ENCODE measurements around the gene PAK4.
"Not testable (repeated sequence)": the region's sequence is repeated elsewhere in the genome, so short reads cannot be mapped to it uniquely, and the experiment has no call there.

The PAK4 gene

GRCh38 chr19:39100500-39101166, 25.0 kb upstream of the PAK4 start:
- DNase-seq = no peak

GRCh38 chr19:39103151-39103550, 22.4 kb upstream of the PAK4 start:
- DNase-seq = no peak

GRCh38 chr19:39104186-39104596, 21.4 kb upstream of the PAK4 start:
- no peak for DNase-seq

DNA sequence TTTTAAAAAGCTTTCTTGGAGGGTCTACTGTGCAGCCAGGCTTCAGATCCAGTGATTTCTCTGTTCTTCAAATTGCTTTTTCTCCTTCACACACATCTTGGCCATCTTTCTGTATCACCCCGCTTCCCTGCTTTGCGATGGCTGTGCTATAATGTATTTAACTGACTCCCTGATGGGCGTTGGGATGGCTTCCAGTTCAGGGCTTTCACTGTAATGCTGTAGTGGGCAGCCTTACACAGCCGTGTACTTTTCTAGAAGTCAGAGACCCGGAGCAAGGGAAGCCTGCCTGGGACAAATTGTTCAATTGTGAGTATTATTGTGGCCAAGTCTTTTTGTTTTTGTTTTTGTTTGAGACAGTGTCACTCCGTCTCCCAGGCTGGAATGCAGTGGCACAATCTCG, 19.4 kb upstream of the PAK4 start:
- DNase-seq = no peak

DNA sequence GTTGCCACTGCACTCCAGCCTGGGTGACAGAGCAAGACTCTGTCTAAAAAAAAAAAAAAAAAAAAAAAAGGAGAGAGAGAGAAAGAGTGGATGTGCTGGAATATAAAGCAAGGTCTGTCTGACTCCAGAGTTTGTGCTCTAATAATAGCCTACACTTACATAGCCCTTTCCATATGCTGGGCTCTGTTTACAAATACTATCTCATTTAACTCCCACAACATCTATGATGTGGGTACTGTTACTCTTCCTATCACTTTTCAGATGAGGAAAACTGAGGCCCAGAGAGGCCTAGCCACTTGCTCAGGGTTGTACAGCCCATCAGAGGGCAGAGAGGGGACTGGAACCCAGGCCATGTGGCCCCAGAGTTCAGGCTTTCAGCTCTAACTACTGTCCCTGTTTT, 15.9 kb upstream of the PAK4 start:
- DNase-seq = no peak

DNA sequence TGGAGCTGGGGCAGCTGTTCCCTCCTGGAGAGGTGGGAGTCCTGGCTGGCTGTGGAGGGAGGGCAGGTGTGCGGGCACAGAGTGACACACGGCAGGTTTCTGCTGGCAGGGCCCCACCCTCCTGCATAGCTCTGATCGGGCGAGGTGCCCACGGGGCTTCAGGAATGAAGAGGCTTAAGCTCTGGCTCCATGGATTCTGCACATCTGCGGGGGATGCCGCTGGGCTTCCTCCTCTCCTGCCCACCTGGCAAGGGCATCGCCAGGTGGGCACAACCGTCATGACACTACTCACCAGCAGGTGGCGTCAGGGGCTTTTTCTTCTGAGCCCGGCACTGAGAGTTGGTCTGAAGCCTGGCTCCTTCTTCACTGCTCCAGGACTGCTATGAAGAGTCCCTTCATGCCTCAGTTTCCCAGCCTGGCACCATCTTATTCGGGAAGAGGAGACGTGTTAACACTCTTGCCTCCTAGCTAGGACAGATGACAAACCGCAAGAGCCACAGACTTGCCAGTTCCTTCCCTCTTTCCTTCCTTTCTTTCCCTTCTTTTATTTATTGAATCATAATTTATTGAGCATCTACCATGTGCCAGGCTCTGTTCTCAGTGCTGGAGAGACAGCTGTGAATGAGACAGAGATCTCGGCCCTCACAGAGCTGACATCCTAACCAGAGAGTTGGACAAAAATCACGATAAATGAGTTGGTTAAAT, 15.2 kb upstream of the PAK4 start:
- DNase-seq = peak; percentile 68

GRCh38 chr19:39111593-39112199, 13.9 kb upstream of the PAK4 start:
- DNase-seq = no peak

GRCh38 chr19:39112338-39112890, 13.2 kb upstream of the PAK4 start:
- DNase-seq = no peak

- no peak for DNase-seq
Measured at GRCh38 chr19:39113199-39113598, 12.4 kb upstream of the PAK4 start.

DNA sequence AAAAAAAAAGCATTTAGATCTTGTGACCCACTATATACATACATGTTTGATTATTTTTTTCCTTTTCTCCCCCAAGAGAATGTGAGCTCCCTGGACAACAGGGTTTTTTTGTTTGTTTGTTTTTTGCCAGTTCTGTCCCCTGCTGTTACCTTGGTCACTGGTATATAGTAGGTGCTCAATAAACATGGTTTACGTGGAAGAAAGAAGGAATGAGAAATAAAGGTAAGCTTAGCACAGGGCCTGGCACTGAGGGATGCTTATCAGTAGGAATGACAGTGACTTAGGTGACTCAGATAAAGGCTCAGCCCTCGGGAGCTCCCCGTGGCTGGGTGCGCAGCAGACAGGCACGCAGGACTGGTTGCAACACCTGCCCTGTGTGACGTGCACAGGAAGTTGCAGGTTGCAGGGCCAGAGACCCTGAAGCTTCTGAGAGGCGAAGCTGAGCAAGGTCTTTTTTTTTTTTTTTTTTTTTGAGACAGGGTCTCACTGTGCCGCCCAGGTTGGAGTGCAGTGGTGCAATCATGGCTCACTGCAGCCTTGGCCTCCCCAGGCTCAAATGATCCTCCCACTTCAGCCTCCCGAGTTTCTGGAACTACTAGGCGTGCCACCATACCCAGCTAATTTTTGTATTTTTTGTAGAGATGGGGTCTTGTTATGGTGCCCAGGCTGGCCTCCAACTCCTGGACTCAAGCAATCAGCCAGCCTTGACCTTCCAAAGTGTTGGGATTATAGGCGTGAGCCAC, 10.3 kb upstream of the PAK4 start:
- no peak for DNase-seq

DNA sequence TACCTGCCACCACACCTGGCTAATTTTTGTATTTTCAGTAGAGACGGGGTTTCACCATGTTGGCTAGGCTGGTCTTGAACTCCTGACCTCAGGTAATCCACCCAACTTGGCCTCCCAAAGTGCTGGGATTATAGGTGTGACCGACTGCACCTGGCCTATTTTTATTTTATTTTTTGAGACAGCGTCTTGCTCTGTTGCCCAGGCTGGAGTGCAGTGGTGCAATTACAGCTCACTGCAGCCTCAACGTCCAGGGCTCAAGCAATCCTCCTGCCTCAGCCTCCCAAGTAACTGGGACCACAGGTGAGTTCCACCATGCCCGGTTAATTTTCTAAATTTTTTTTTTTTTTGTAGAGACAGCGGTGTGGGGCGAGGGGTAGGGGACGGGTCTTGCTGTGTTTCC, 8.6 kb upstream of the PAK4 start:
- not testable (repeated sequence) for DNase-seq

- DNase-seq = no peak
Measured at GRCh38 chr19:39119830-39120229, 5.8 kb upstream of the PAK4 start.

GRCh38 chr19:39122934-39123731, 2.5 kb upstream of the PAK4 start:
- DNase-seq = no peak

GRCh38 chr19:39124136-39124764, 1.3 kb upstream of the PAK4 start:
- no peak for DNase-seq

GRCh38 chr19:39125199-39125553, 410 bp upstream of the PAK4 start:
- no peak for DNase-seq

DNA sequence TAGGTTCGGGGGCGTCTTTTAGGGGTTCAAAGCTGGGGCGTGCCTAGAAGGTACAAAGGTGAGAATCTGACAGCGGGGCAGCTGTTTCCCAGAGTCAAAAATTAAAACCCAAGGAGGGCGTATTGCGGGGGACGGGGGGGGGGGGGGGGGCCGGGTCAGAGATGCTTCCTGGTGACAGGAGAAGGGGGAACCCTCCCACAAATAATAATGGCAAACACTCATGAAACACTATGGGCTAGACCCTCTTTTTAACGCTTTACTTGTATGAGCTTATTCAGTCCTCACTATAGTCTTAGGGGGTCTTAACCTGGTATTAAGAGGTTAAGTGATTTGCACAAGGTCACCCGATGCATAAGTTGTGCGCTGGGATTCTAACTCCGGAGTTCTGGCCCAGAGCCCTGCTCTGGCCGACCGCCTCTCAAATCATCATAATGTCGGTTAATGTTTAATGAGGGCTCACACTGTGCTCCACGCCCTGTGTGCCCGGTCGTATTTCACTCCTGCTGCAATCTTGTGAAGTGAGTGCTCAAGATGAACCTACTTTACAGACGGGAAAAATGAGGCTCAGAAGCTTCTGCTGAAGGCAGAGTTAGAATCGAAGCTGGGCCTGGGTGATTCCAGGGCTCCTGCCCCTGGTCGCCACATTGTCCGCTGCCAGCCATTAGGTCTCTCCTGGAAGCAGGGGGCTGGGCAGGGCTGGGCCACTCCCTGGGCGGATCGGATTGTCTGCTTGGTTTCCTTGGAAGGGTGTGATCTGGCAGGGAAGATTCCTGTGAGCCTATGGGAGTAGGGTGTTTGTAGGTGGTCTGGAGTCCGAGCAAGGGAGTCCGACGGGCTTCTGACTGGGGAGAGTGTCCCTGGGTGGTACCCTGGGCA, 964 bp downstream of the PAK4 start:
- no peak for DNase-seq

GRCh38 chr19:39127812-39128515, 2.4 kb downstream of the PAK4 start:
- no peak for DNase-seq

DNA sequence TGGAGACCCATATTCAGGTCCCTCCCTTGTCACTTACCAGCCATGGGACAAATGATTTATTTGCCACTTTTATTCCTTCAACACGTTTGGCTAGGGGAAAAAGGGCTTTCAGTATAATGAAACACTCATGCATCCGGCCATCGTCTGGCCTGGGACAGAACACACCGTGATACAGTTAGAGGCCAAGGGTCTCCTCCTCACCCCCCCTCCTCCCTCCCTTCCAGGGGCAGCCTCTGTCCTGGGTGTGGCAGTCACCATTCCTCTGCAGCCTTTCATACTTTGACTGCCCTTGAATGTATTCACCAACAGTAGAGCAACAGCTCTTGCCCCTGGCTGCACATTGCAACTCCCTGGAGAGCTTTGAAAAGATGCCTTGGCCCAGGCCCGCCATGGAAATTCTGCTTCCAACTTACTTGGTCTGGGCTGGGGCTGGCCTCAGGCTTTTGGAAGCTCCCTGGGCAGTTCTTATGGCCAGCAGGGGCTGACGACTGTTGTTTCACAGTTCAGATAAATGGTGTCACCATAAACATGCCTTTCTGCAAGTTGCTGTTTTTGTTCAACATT, 3.0 kb downstream of the PAK4 start:
- no peak for DNase-seq

DNA sequence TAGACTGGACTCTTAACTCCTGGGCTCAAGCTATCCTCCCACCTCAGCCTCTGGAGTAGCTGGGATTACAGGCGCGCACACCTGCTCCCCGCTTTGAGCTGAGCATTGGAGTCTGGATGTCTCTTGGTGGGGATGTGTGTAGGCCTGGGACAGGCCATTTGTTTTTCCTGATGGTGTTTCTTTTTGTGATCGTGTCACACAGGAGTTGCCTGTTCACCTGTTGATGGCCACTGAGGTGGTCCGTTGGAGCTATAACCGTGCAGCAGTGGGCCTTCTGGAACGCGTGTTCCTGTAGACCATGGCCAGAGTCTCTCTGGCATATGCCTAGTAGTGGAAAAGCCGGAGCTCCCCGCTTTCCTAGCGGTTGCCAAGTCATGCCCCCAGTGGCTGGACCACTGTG, 3.5 kb downstream of the PAK4 start:
- no peak for DNase-seq
